ENCODE results near the gene NHSL2.
"Not testable (repeated sequence)": the region's sequence is repeated elsewhere in the genome, so short reads cannot be mapped to it uniquely, and the experiment has no call there.

The NHSL2 gene

DNA sequence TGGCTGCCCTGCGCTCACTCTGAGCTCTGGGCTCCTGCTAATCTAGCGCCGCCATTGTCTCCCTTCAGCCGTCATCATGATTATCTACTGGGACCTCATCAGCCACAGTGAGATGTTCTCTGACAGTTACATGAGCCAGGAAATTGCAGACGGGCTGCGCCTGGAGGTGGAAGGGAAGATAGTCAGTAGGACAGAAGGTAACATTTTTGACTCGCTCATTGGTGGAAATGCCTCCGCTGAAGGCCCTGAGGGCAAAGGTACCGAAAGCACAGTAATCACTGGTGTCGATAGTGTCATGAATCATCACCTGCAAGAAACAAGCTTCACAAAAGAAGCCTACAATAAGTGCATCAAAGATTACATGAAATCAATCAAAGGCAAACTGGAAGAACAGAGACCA lies 249.1 kb downstream of the NHSL2 start:
- no peak for DNase-seq (ENCODE audit: extremely low read depth, low read depth)
- H3K4me3 ChIP-seq (replicated peaks; ENCODE audit: low read depth, low read length): no peak overlapping the region
- no peak for TF ChIP-seq CTCF (IDR thresholded peaks at IDR 0.05; ENCODE audit: low read depth, low read length, missing control alignments)

- DNase-seq (ENCODE audit: extremely low read depth, low read depth): no peak
- no peak for TF ChIP-seq CTCF (IDR thresholded peaks at IDR 0.05; ENCODE audit: low read depth, low read length, missing control alignments)
- H3K4me3 ChIP-seq (replicated peaks; ENCODE audit: low read depth, low read length): no peak overlapping the region
These were observed 254.9 kb downstream of the NHSL2 start for GRCh38 chrX:72165551-72165950.

DNA sequence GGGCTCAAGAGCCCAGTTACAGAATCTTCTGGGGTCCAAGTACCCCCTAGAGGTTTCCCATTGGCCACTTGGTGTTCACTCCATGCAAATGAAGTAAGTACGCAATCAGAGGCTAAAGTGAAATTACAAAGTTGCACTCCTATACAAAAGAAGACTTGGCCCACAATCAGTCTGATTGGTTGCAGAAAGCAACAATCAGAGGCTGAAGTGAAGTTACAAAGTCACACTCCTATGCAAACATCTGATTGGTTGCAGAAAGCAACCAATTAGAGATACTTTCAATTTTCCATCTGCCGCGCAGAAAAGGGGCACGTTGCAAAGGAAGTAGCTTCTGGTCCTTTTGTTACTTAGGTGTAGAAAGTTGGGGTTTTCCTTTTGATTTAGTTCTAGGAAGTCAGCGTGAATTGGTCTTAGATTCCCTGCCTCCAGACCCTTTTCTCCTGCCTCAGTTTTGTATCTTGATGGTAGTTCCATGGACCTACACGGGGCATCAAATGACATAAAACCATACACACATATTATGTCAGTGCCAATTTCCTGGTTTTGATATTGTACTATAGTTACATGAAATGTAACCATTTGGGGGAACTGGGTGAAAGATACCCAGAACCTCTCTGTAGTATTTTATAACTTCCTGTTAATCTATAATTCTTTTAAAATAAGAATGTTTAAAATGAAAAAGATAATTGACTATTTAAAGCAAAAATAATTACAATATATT lies 258.5 kb downstream of the NHSL2 start:
- no peak overlapping the region for H3K4me3 ChIP-seq (replicated peaks; ENCODE audit: low read depth, low read length)
- DNase-seq (ENCODE audit: extremely low read depth, low read depth): no peak
- TF ChIP-seq CTCF (IDR thresholded peaks at IDR 0.05; ENCODE audit: low read depth, low read length, missing control alignments): no peak

GRCh38 chrX:72176289-72176688 lies 265.6 kb downstream of the NHSL2 start:
- not testable (repeated sequence) for DNase-seq (ENCODE audit: extremely low read depth, low read depth)

GRCh38 chrX:72176981-72177380 lies 266.3 kb downstream of the NHSL2 start:
- no peak for TF ChIP-seq CTCF (IDR thresholded peaks at IDR 0.05; ENCODE audit: low read depth, low read length, missing control alignments)
- no peak for DNase-seq (ENCODE audit: extremely low read depth, low read depth)
- no peak overlapping the region for H3K4me3 ChIP-seq (replicated peaks; ENCODE audit: low read depth, low read length)

More at GRCh38 chrX:72176289-72176688, 265.6 kb downstream of the NHSL2 start:
- not testable (repeated sequence) for H3K4me3 ChIP-seq (replicated peaks; ENCODE audit: low read depth, low read length)

- TF ChIP-seq CTCF (IDR thresholded peaks at IDR 0.05; ENCODE audit: low read depth, low read length, missing control alignments): no peak
- DNase-seq (ENCODE audit: extremely low read depth, low read depth): no peak
- peak overlapping the region; percentile 77 for H3K4me3 ChIP-seq (replicated peaks; ENCODE audit: low read depth, low read length)
These were observed 269.9 kb downstream of the NHSL2 start for GRCh38 chrX:72180539-72180938.

DNA sequence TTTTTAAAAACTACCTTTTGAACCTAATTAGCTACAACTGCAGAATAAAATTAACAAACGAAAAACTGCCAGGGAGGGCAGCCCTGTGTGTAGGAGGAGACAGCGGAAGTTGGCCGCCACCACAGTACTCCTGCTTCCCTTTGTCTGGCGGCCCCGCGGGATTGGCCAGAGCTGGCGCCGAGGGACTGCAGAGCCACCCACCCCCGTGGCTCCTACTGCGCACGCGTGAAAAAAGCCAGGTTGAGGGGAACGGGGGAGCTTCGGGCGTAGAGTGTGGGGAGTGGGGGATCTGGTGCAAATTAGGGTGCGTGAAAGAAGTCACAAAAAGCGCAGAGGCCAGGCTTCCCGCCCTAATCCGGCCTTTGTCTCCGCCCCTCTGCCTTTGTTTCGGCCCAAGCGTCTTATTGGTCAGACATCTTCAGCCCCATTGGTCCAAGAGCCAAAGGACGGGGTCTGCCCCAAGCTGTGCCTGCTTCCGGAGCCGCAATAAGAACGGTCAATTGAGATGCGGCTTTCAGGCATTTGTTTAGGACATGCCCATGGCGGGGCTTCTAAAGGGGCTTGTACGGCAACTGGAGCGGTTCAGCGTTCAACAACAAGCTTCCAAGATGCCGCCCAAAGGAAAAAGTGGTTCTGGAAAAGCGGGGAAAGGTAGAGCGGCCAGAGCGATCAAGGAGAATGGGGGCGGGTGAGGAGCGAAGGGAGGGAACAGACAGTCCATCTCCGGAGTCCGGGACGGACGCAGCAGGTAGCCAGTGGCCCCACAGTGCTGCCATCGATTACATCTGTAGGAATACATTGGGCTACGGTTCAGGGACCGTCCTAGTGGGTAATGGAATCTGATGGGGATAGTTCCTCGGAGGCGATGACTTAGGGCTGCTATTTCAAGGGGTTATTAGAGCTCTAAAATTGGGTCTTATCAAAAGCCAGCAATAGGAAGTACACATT lies 270.8 kb downstream of the NHSL2 start, which contains the start of gene PIN4:
Gene PIN4 (plus strand): TSS at position 580 of the 948 bp plus-strand sequence. CDS start 29 bp downstream, at position 609.
- TF ChIP-seq CTCF (IDR thresholded peaks at IDR 0.05; ENCODE audit: low read depth, low read length, missing control alignments): no peak
- H3K4me3 ChIP-seq (replicated peaks; ENCODE audit: low read depth, low read length): peak within 1 kb of the TSS; percentile 77
- peak; percentile 93 for DNase-seq (ENCODE audit: extremely low read depth, low read depth)
